ENCODE data around the gene DUS3L. TPM values are rescaled to one million over a fixed set of nuclear protein-coding genes. Genes with fewer than 3 reads are reported as not detected.
"Not testable (repeated sequence)": the region's sequence is repeated elsewhere in the genome, so short reads cannot be mapped to it uniquely, and the experiment has no call there.

DUS3L gene
- total RNA-seq, 5 donors from 2014 or later (not counting 1 experiment from before 2014, with no cell fraction given), result 69.9 to 153 (median 98.3) TPM

- H3K9me3 ChIP-seq; H3K36me3 Mint-ChIP-seq; H3K9me3 Mint-ChIP-seq; H3K4me1 Mint-ChIP-seq; ATAC-seq (replicated peaks in 1 of 4); H3K27ac ChIP-seq (ENCODE audit: low read length); DNase-seq; H3K4me3 ChIP-seq (ENCODE audit: control insufficient read depth in 1 of 2, extremely low read depth in 1 of 2, low read length in 1 of 2); H3K4me1 ChIP-seq (ENCODE audit: control insufficient read depth in 1 of 2, extremely low read depth in 1 of 2, insufficient read depth in 2 of 2, low read length in 2 of 2); H3K27ac Mint-ChIP-seq; H3K4me3 Mint-ChIP-seq; H3K27me3 Mint-ChIP-seq; CTCF ChIA-PET; H3K27me3 ChIP-seq (replicated peaks in 1 of 2; ENCODE audit: control insufficient read depth in 2 of 2, extremely low read depth in 1 of 2, insufficient read depth in 2 of 2, low read length in 1 of 2): not testable (repeated sequence)
- POLR2A ChIA-PET, result interaction anchor here in 1 of 2 donors (0.6 kb wide), 1 partner anchor 591 kb away, joined by 3 read pairs; no protein-coding TSS in a partner anchor
- peaks cover 11 to 13% of the 10 kb centered on the region in 2 donors for H3K36me3 ChIP-seq (ENCODE audit: control insufficient read depth in 2 of 2, extremely low read depth in 1 of 2, insufficient read depth in 1 of 2, low read length in 1 of 2)
- WGBS (ENCODE audit: insufficient coverage), result 87% methylated on average over 9 of the region's 11 CpGs
Observed at GRCh38 chr19:5780916-5781315, 10.0 kb downstream of the DUS3L start.

DNA sequence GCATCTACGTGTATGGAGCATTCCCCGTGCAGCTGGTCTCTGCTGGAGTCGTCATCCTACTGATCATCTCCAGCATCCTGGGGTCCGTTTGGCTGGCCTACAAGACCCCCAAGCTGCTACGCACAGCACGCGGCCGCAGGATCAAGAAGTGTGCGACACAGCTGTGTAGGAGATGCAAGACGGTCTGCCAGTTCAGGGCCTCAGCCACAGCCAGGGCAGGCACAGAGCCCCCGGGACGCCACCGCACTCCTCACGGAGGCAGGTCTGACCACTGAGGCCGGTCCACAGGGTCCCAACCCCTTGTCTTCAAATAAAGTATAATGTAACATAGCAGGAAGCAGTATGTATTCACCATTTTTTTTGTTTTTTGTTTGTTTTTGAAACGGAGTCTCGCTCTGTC, 12.6 kb downstream of the DUS3L start:
- H3K4me1 Mint-ChIP-seq, result no peaks in the 10 kb centered on the region
- no peaks in the 10 kb centered on the region for H3K27me3 Mint-ChIP-seq
- 90% methylated on average over 9 of the region's 17 CpGs for WGBS (ENCODE audit: insufficient coverage)
- no peaks in the 10 kb centered on the region for H3K4me1 ChIP-seq (ENCODE audit: control insufficient read depth in 1 of 2, extremely low read depth in 1 of 2, insufficient read depth in 2 of 2, low read length in 2 of 2)
- H3K36me3 ChIP-seq (ENCODE audit: control insufficient read depth in 2 of 2, extremely low read depth in 1 of 2, insufficient read depth in 1 of 2, low read length in 1 of 2), result peaks cover 0 to 4% of the 10 kb centered on the region in 2 donors
- H3K9me3 Mint-ChIP-seq, result no peaks in the 10 kb centered on the region
- ATAC-seq (replicated peaks in 1 of 4) (no peak), DNase-seq (no peak)
- H3K4me3 Mint-ChIP-seq, result no peak overlapping the region
- peaks cover 0 to 15% of the 10 kb centered on the region in 2 experiments for H3K27me3 ChIP-seq (replicated peaks in 1 of 2; ENCODE audit: control insufficient read depth in 2 of 2, extremely low read depth in 1 of 2, insufficient read depth in 2 of 2, low read length in 1 of 2)
- H3K9me3 ChIP-seq, result no peaks in the 10 kb centered on the region
- no peaks in the 10 kb centered on the region for H3K36me3 Mint-ChIP-seq
- CTCF ChIA-PET, result no interaction called here
- H3K27ac ChIP-seq (ENCODE audit: low read length), result no peak overlapping the region
- no peak overlapping the region for H3K27ac Mint-ChIP-seq
- H3K4me3 ChIP-seq (ENCODE audit: control insufficient read depth in 1 of 2, extremely low read depth in 1 of 2, low read length in 1 of 2), result no peak overlapping the region
- POLR2A ChIA-PET, result no interaction called here

GRCh38 chr19:5775668-5776309, 15.2 kb downstream of the DUS3L start:
- Histone ChIP-seq H3K9me3 (no peaks in the 10 kb centered on the region), H3K27me3 (replicated peaks in 1 of 2; ENCODE audit: control insufficient read depth in 2 of 2, extremely low read depth in 1 of 2, insufficient read depth in 2 of 2, low read length in 1 of 2) (peaks cover 0 to 24% of the 10 kb centered on the region in 2 experiments), H3K27ac (ENCODE audit: low read length) (no peak overlapping the region), H3K4me3 (ENCODE audit: control insufficient read depth in 1 of 2, extremely low read depth in 1 of 2, low read length in 1 of 2) (no peak overlapping the region), H3K4me1 (ENCODE audit: control insufficient read depth in 1 of 2, extremely low read depth in 1 of 2, insufficient read depth in 2 of 2, low read length in 2 of 2) (no peaks in the 10 kb centered on the region), H3K36me3 (ENCODE audit: control insufficient read depth in 2 of 2, extremely low read depth in 1 of 2, insufficient read depth in 1 of 2, low read length in 1 of 2) (no peaks in the 10 kb centered on the region)
- POLR2A ChIA-PET, result no interaction called here
- Mint-ChIP-seq H3K4me1 (no peaks in the 10 kb centered on the region), H3K4me3 (no peak overlapping the region), H3K27me3 (peaks cover 0 to 3% of the 10 kb centered on the region in 2 donors), H3K9me3 (no peaks in the 10 kb centered on the region), H3K36me3 (no peaks in the 10 kb centered on the region), H3K27ac (no peak overlapping the region)
- CTCF ChIA-PET, result no interaction called here
- ATAC-seq (replicated peaks in 1 of 4) (no peak), DNase-seq (no peak)
- WGBS (ENCODE audit: insufficient coverage), result 74% methylated on average over 9 of the region's 17 CpGs

DNA sequence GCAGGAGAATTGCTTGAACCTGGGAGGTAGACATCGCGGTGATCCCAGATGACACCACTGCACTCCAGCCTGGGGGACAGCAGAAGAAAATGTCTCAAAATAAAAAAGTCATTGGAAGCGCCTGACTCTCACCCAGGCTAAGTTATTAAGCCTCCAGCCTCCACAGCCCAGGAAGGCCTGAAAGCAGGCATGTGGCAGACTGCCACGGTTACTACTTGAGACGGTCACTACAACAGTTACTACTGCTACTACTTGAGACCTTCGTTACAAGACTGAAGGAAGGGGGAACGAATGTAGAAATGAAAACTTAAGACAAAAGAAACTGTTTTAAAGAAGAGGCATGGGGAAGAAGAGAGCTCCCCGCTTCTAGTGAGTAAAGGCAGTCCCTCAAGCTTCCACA, 16.0 kb downstream of the DUS3L start:
- 85% methylated on average over 4 of the region's 8 CpGs for WGBS (ENCODE audit: insufficient coverage)
- Histone ChIP-seq H3K27ac (ENCODE audit: low read length) (no peak overlapping the region), H3K4me1 (ENCODE audit: control insufficient read depth in 1 of 2, extremely low read depth in 1 of 2, insufficient read depth in 2 of 2, low read length in 2 of 2) (no peaks in the 10 kb centered on the region), H3K36me3 (ENCODE audit: control insufficient read depth in 2 of 2, extremely low read depth in 1 of 2, insufficient read depth in 1 of 2, low read length in 1 of 2) (no peaks in the 10 kb centered on the region), H3K4me3 (ENCODE audit: control insufficient read depth in 1 of 2, extremely low read depth in 1 of 2, low read length in 1 of 2) (no peak overlapping the region), H3K9me3 (no peaks in the 10 kb centered on the region), H3K27me3 (replicated peaks in 1 of 2; ENCODE audit: control insufficient read depth in 2 of 2, extremely low read depth in 1 of 2, insufficient read depth in 2 of 2, low read length in 1 of 2) (peaks cover 0 to 24% of the 10 kb centered on the region in 2 experiments)
- Mint-ChIP-seq H3K9me3 (no peaks in the 10 kb centered on the region), H3K27me3 (peaks cover 0 to 3% of the 10 kb centered on the region in 2 donors), H3K4me1 (no peaks in the 10 kb centered on the region), H3K36me3 (no peaks in the 10 kb centered on the region), H3K27ac (no peak overlapping the region), H3K4me3 (no peak overlapping the region)
- ATAC-seq (replicated peaks in 1 of 4) (no peak), DNase-seq (no peak)
- CTCF ChIA-PET, result no interaction called here
- POLR2A ChIA-PET, result no interaction called here

- Mint-ChIP-seq H3K9me3 (no peaks in the 10 kb centered on the region), H3K4me1 (no peaks in the 10 kb centered on the region), H3K27ac (no peak overlapping the region), H3K36me3 (no peaks in the 10 kb centered on the region), H3K4me3 (no peak overlapping the region), H3K27me3 (peaks cover 0 to 3% of the 10 kb centered on the region in 2 donors)
- no peaks in the 10 kb centered on the region for H3K4me1 ChIP-seq (ENCODE audit: control insufficient read depth in 1 of 2, extremely low read depth in 1 of 2, insufficient read depth in 2 of 2, low read length in 2 of 2)
- H3K27me3 ChIP-seq (replicated peaks in 1 of 2; ENCODE audit: control insufficient read depth in 2 of 2, extremely low read depth in 1 of 2, insufficient read depth in 2 of 2, low read length in 1 of 2), result peaks cover 0 to 24% of the 10 kb centered on the region in 2 experiments
- no peak overlapping the region for H3K4me3 ChIP-seq (ENCODE audit: control insufficient read depth in 1 of 2, extremely low read depth in 1 of 2, low read length in 1 of 2)
- POLR2A ChIA-PET, result no interaction called here
- DNase-seq (no peak), ATAC-seq (replicated peaks in 1 of 4) (no peak)
- CTCF ChIA-PET, result interaction anchor here in 1 of 2 donors (0.7 kb wide), 1 partner anchor 1138 kb away, joined by 7 read pairs; no protein-coding TSS in a partner anchor
- no peaks in the 10 kb centered on the region for H3K9me3 ChIP-seq
- 88% methylated on average over 2 of the region's 5 CpGs for WGBS (ENCODE audit: insufficient coverage)
- no peaks in the 10 kb centered on the region for H3K36me3 ChIP-seq (ENCODE audit: control insufficient read depth in 2 of 2, extremely low read depth in 1 of 2, insufficient read depth in 1 of 2, low read length in 1 of 2)
- no peak overlapping the region for H3K27ac ChIP-seq (ENCODE audit: low read length)
Observed at GRCh38 chr19:5773276-5773675, 17.7 kb downstream of the DUS3L start.

GRCh38 chr19:5772416-5772815, 18.5 kb downstream of the DUS3L start:
- DNase-seq (no peak), ATAC-seq (replicated peaks in 1 of 4) (no peak)
- H3K4me3 ChIP-seq (ENCODE audit: control insufficient read depth in 1 of 2, extremely low read depth in 1 of 2, low read length in 1 of 2), result no peak overlapping the region
- H3K36me3 ChIP-seq (ENCODE audit: control insufficient read depth in 2 of 2, extremely low read depth in 1 of 2, insufficient read depth in 1 of 2, low read length in 1 of 2), result no peaks in the 10 kb centered on the region
- H3K27me3 ChIP-seq (replicated peaks in 1 of 2; ENCODE audit: control insufficient read depth in 2 of 2, extremely low read depth in 1 of 2, insufficient read depth in 2 of 2, low read length in 1 of 2), result peaks cover 0 to 24% of the 10 kb centered on the region in 2 experiments
- Mint-ChIP-seq H3K4me1 (no peaks in the 10 kb centered on the region), H3K27me3 (peaks cover 0 to 3% of the 10 kb centered on the region in 2 donors), H3K36me3 (no peaks in the 10 kb centered on the region), H3K27ac (no peak overlapping the region), H3K4me3 (no peak overlapping the region), H3K9me3 (no peaks in the 10 kb centered on the region)
- H3K4me1 ChIP-seq (ENCODE audit: control insufficient read depth in 1 of 2, extremely low read depth in 1 of 2, insufficient read depth in 2 of 2, low read length in 2 of 2), result no peaks in the 10 kb centered on the region
- 81% methylated on average over 14 of the region's 19 CpGs for WGBS (ENCODE audit: insufficient coverage)
- CTCF ChIA-PET, result no interaction called here
- H3K9me3 ChIP-seq, result no peaks in the 10 kb centered on the region
- H3K27ac ChIP-seq (ENCODE audit: low read length), result no peak overlapping the region
- POLR2A ChIA-PET, result no interaction called here

Data from T-cell (primary cell).